HG03108 (cell line): ENCODE data around the gene PPAN.

ENCODE experiments used
- ATAC-seq: cut with Tn5 transposase; IDR thresholded peaks from one replicate; pipeline ENCODE4 v1.9.1; 2021; ENCODE audit warnings: moderate library complexity; ENCODE audit not compliant: unreplicated experiment

PPAN gene

GRCh38 chr19:10137751-10138682 is 31.9 kb downstream of the PPAN start:
- no peak for ATAC-seq

DNA sequence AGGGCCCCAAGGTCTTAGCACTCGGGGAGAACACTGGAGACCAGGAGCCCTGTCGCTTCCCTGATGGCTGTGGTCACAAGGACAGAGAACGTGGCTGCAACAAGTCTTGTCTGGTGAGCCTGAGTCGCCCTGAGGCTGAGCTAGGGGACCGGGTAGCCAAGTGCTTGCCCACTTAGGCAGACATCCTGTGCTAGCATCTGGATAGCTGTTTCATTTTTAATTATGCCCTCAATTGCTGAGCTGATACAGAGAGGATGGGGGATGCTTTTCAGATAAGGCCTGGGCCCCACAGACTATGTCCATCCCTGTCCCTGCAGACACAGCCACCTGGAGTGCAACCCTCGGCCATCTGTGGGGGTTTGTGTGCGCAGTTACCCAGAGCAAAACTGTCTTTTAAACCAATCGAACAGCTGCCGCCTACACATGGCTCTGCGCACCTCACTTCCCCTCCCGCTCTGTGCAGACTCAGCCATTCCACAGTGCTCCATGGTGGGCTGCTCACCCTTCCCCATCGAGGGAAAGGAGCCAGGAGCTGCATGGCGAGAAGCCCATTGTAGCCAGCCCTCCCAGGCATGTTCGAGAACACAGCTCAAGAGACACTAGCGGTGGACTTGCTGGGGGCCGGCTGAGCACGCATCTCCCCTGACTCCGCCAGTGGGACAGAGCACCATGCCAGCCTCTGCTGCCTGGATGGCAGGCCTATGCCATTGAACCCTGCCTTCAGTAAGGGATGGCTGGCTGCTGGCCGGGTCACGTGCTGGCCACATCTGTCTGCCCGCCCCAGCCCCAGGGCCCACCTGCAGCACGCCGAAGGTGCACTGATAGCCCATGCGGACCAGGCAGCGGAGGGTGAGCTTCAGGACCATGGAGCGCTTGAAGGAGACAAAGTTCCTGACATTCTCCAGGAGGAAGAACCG is 33.0 kb downstream of the PPAN start:
- ATAC-seq = no peak

DNA sequence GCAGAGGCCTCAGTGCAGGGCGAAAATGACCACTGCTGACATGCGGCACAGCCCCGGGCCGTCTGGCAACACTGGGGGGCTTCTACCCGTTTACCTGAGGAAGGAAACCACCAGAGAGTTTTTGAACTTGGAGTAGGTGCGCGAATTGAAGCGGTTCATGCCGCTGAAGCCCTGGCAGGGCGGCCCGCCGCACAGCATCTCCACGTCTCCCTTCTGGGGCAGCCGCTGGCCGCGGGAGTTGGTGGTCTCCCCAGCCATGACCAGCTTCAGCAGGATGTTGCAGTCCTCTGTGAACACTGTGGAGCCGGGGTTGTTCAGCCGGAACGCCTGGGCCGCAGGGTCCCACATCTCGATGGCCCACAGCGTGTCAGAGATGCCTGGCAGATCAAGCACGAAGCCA is 33.8 kb downstream of the PPAN start:
- no peak for ATAC-seq

GRCh38 chr19:10141479-10141878 is 35.3 kb downstream of the PPAN start:
- ATAC-seq = no peak

DNA sequence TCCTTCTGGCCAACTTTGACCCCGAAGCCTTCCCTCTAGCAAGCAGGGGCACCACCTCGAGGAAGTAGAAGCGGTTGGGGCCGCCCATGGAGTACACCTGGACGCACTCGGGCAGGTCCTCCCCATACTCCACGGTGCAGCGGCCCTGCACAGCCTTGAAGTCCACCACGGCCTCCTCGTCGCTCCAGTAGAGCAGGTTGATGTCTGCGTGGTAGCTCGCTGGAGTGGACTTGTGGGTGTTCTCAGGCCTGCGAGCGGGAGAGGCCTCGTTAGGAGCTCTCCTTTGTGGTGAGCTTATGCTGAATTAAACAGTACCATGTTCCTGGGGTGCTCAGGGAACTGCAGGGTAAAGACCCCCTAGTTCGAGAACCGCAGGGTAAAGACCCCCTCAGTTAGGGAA is 35.8 kb downstream of the PPAN start:
- ATAC-seq = no peak

DNA sequence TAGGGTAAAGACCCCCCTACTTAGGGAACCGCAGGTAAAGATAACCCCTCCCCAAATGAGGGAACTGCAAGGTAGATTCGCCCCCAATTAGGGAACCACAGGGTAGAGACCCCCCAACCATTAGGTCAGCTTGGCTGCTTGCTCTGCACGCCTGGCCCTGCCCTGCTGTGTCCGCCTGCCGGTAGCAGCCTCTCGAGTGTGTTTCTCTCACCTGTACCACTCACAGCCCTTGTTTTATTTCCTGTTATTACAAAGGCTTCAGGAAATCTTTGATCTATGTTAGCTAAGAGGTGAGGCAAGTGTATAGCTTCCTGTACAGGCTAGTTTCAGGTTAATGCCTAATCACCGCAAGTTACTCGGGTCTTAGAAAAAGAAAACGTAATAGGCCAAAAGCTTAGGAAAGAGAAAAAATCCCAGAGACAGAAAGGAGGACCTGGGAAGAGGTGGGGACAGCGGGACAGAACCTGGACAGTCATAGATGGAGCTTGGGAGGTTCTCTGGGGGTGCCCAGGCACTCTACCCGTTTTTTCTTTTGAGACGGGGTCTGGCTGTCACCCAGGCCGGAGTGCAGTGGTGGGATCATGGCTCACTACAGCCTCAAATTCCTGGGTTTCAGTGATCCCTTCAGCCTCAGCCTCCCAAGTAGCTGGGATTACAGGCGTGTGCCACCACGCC is 36.7 kb downstream of the PPAN start:
- ATAC-seq = no peak

DNA sequence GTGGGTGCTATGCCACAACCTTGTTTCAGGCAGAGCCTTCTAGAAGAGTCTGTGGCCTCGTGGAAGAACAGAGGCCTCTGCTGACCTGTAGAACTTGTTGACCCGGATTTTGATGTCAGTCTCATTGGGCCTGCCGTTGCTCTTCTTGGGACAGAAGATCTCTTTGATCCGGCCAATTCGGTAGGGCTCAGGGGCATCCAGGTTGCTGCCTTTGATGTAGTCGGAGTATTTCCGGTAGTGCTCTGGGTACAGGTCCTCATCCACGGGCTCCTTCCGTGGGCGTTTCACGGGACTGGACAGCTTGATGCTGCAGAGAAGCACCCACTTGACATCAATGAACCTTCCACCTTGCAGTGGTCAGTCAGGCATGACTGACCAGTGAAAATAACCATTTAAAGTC is 37.5 kb downstream of the PPAN start:
- ATAC-seq = no peak

GRCh38 chr19:10144361-10144760 is 38.2 kb downstream of the PPAN start:
- no peak for ATAC-seq

- ATAC-seq = no peak
Observed at GRCh38 chr19:10145031-10145430, 38.9 kb downstream of the PPAN start.

DNA sequence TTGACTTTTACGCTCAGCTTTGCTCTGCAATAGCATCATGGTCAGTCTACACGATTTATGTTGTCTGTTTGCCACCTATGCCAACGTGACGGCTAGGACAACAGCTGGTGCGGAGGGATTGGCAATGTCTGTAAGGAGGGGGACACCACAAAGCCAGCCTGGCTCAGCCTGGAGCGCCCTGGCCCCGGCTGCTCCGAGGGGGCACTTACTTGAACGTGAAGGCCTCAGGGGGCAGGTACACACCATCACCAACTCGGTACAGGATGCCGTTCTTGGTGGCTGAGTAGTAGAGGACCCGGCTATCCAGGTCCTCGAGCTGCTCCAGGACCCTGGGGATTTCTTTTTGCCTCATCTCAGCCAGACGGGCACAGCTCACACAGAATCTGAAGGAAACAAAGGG is 40.0 kb downstream of the PPAN start:
- ATAC-seq = no peak

DNA sequence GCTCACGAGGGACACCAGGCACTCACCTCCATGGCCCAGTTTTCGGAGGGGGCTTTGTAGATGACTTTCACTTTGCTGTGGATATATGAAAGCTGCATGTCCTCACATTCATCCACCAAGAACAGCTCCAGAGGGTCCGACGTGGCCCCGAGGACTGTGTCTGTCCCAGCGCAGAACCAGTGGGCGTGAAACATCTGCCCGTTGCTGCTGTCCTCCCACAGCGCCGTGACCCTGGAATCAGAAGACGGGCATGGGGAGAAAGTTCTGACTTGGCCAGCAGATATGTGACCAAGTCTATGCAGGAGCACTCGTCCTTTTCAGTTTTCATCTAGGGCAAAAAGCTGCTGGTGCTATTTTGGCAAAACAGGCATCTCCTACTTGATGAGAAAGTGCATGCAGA is 43.3 kb downstream of the PPAN start:
- no peak for ATAC-seq

DNA sequence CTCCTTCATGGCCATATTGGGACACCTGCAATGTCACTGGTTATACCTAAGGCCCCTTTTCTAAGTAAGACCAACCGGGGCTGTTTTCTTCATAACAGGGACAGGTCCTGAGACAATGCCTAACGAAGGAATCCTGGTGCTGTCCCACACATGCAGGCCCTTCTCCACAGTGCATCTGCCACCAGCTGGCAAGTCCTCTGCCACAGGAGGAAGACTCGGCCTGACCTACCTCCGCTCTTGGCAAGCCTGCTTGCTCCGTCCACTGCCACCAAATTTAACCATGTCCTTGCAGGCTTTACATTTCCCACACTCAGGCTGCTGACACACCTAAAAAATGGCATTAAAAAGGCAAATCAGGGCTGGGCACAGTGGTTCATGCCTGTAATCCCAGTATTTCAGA is 45.4 kb downstream of the PPAN start:
- ATAC-seq = no peak

GRCh38 chr19:10152100-10152499 is 45.9 kb downstream of the PPAN start:
- no peak for ATAC-seq

GRCh38 chr19:10155839-10156238 is 49.7 kb downstream of the PPAN start:
- no peak for ATAC-seq

- no peak for ATAC-seq
Observed at GRCh38 chr19:10158071-10158470, 51.9 kb downstream of the PPAN start.

DNA sequence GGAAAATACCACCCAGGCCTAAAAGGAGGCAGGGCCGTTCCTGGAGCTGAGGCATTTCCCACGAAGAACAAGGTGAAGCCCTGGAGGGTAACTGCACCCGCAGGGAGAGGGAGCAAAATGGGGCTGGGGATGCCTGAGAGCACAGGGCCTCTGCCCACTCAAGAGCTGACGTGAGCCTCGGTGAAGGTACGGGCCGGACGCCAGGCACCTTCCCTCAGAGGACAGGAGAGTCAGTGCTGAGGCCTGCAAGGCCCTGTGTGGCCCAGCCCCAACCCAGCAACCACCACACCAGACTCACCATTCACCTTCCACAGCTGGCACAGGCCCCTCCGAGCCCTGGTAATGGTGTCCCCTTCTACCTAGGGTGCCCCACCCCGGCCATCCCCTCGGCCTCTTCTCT is 52.3 kb downstream of the PPAN start:
- ATAC-seq = no peak

DNA sequence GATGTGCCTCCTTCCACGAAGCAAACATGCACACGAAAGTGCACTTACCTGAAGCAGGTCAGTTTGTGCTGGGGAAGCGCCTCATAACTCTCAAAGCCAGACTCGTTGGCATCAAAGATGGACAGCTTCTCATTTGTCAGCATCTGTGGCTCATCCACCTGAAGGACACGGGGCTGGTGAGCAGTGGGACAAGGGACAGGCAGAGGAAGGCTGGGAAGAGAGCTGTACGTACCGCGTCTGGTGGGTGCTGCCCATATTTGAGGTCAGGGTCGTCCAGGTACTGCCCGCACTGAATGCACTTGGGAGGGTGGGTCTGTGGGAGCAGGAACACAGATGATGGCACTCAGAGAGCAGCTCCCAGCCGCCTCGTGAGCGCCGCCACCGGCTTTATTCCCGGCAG is 53.4 kb downstream of the PPAN start:
- no peak for ATAC-seq
